HUDEP-2 (cell line): ENCODE data around the gene KCNH1.

ENCODE experiments used
- DNase-seq, 76 experiments: peaks; one replicate each; lab custom pipeline; 2025; ENCODE audit not compliant: unreplicated experiment in 76 of 76; lab: John Stamatoyannopoulos, UW

KCNH1 gene

GRCh38 chr1:210817385-210818275 lies 316.3 kb downstream of the KCNH1 start:
- no peak for DNase-seq

GRCh38 chr1:210815641-210816550 lies 318.1 kb downstream of the KCNH1 start:
- no peak for DNase-seq

- no peak for DNase-seq
These were observed 319.4 kb downstream of the KCNH1 start for GRCh38 chr1:210814382-210815123.

- no peak for DNase-seq
These were observed 332.4 kb downstream of the KCNH1 start for GRCh38 chr1:210801501-210801900.

- DNase-seq = no peak
These were observed 333.2 kb downstream of the KCNH1 start for GRCh38 chr1:210800756-210801155.

- no peak for DNase-seq
These were observed 333.6 kb downstream of the KCNH1 start for GRCh38 chr1:210800301-210800700.

- no peak for DNase-seq
These were observed 336.5 kb downstream of the KCNH1 start for GRCh38 chr1:210797422-210797821.

- DNase-seq = no peak
These were observed 337.5 kb downstream of the KCNH1 start for GRCh38 chr1:210796421-210796820.

GRCh38 chr1:210794445-210794844 lies 339.5 kb downstream of the KCNH1 start:
- DNase-seq = no peak

- DNase-seq = no peak
These were observed 341.5 kb downstream of the KCNH1 start for GRCh38 chr1:210792250-210793102.

GRCh38 chr1:210790196-210790595 lies 343.8 kb downstream of the KCNH1 start:
- DNase-seq = no peak

GRCh38 chr1:210787800-210788199 lies 346.1 kb downstream of the KCNH1 start:
- no peak for DNase-seq

- DNase-seq = no peak
These were observed 347.4 kb downstream of the KCNH1 start for GRCh38 chr1:210786546-210786945.

- no peak for DNase-seq
These were observed 350.0 kb downstream of the KCNH1 start for GRCh38 chr1:210783925-210784324.

- no peak for DNase-seq
These were observed 352.3 kb downstream of the KCNH1 start for GRCh38 chr1:210781652-210782051.

GRCh38 chr1:210779269-210779668 lies 354.7 kb downstream of the KCNH1 start:
- no peak for DNase-seq

- DNase-seq = no peak
These were observed 356.0 kb downstream of the KCNH1 start for GRCh38 chr1:210777914-210778313.

- DNase-seq = no peak
These were observed 357.2 kb downstream of the KCNH1 start for GRCh38 chr1:210776712-210777111.

GRCh38 chr1:210775289-210775688 lies 358.7 kb downstream of the KCNH1 start:
- DNase-seq = no peak

- DNase-seq = no peak
These were observed 360.5 kb downstream of the KCNH1 start for GRCh38 chr1:210773450-210773849.
